HG02885 (cell line): Measurements from ENCODE around the gene SLC13A3.

Experiments
- ATAC-seq: cut with Tn5 transposase; IDR thresholded peaks from one replicate; pipeline ENCODE4 v1.9.1; 2021; ENCODE audit warnings: mild to moderate bottlenecking; ENCODE audit not compliant: unreplicated experiment, poor library complexity

The SLC13A3 gene

DNA sequence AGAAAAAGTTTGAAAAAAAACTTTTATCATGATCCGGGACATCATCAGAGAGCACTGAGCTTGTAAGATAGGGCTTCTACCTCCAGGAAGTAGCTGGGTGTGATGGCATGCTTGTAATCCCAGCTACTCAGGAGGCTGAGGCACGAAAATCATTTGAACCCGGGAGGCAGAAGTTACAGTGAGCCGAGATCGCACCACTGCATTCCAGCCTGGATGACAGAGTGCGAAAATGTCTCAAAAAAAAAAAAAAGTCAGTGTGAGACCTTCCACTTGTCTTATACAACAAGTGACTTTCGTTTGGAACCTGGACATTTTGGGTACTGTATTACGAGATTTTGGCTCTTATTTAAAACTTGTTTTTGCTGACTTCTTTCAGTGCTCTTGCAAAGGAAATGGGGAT is 5.9 kb upstream of the SLC13A3 start:
- ATAC-seq: no peak

DNA sequence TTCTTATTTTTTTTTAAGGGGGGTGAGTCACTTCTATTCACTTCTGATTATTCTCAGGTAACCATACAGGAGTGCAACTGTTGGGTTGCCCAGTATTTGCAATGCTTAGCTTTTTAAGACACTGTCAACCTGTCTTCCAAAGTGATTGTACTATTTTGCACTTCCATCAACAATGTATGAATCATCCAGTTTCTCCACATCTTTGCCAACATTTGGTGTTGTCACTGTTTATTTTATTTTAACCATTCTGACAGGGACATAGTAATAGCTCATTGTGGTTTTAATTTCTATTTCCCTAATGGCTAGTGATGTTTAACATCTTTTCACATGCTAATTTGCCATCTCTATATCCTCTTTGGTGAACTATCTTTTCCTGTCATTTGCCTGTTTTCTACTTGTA is 1.4 kb upstream of the SLC13A3 start:
- ATAC-seq: no peak

DNA sequence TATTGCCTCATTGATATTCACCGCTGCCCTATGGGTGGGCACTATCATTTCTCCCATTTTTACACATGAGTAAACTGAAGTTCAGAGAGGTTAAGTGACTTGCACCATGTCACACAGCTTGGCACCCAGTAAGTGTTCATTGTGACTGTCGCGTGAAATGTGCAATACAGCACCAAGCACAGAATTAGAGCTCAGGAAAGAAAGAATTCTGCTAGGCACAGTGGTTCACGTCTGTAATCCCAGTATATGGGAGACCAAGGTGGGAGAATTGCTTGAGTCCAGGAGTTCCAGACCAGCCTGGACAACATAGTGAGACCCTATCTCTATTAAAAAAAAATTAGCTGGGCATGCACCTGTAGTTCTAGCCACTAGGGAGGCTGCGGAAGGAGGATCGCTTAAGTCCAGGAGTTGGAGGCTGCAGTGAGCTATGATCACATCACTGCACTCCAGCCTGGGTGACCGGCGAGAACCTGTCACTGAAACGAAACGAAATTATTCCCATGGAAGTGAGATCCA is 626 bp downstream of the SLC13A3 start:
- ATAC-seq: no peak

DNA sequence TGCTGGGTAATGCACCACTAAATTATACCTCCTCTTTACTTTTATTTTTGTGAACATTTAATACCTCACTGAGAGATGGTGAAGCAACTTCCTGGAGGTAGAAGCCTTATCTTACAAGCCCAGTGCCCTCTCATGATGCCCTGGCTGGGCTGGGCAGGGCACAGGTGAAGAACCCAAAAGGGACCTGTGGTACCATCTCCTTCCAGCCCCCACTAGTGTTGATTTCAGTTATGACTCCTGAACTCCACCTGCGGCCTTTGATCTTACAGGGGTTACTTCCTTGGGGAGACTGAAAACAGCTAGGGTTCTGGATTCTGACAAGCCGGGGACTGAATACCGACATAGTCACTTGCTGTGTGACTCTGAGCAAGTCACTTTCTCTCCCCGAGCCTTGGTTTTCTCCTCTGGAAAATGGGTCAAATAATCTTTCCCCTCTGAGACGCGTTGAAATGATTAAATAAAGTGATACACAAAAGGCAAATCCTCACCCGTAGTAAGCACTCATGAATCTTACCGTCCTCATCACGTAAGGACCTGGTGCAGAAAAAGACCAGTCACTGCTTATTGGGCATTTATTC is 1.2 kb downstream of the SLC13A3 start:
- no peak for ATAC-seq

DNA sequence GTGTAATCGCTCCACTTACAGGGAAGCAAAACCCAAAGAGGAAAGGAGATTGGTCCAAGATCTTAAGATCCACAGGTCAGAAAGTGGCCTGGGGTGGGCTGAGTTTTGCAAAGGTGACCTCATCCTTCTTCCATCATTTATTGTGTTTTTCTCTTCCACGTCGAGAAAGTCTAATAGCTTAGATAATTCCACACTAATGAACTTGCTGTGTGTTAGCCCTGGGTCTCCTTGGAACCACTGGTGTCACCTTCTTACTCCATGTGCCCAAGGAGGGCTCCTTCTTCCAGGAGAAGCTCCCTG is 1.7 kb downstream of the SLC13A3 start:
- no peak for ATAC-seq

DNA sequence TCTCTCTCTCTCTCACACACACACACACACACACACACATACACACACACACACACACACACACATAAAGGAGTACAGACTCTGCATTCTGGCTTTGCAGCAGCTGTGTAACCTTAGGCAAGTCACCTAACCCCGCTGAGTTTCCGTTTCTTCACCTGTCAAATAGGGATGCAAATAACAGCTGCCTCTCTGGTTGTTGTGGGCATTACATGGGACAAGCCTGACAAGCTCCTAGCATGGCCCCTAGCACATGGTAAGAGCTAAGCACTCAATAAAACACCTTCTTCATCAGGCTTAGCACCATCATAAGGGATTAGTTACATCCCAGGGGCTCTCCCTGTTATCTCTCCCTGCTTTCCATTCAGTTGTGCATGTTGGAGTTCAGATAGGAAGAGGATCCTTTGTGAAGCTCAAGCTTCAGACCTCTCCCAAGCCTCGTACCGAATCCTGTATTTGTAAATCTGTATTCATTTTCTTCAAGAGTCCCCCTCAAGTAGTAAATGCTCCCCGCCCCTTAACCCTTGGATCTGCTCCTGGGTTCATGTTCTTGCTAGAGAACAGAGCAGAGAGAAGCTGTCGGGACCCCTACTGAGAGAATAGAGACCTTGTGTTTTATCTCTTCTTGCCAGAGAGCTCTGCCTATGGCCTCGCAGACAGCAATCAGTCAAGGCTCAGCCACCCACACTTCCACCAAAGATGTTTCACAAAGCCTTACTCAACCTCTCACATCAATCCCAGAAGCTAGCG is 2.2 kb downstream of the SLC13A3 start:
- no peak for ATAC-seq

DNA sequence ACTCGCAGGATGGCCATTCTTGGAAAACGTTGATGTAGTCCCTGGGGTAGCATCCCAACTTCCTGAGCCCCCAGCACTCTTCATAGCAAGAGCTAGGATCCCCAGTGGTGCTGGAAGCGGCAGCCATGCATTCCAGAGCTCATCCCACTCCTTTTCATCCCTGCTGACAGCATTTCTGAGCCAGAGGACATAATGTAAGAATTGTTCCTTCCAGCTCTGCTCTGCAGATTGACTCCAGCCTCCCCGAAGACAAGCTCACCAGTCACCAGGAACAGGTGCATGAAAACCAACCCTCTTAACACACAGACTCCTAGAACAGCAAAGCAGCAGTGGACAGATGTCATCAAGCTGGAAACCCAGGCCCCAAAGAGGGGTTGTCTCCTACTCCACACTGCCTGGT is 3.8 kb downstream of the SLC13A3 start:
- no peak for ATAC-seq

DNA sequence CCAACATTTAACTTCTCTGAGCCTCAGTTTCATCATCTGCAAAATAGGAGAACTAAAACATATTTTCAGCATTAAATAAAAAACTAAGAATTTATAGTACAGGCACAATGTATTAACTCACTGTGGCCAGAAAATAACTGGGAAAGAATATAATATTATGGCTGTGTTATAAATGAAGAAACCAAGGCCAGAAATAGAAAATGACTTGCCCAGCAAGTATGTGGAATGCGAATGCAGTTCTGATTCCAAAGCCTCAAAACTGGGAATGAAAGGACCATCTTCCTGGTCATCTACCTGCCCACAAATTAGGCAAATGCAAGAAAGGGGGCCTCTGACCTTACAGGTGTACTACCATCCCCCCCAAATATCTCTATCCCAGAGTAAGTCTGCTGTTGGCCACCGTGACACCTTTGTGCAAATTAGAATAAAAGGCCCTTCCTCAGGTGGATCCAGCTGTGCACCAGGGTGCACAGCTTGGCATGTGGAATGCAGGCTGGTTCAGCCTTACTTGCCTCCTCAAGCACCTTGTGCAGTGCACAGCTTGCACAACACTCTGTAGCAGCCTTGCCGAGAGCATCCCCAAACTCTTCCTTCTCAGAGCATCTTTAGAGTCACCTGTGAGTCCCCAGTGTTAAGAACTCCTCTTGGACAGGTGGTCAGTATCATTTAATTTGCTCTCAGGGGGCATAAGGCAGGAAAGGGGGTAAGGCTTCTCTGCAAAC is 4.4 kb downstream of the SLC13A3 start:
- no peak for ATAC-seq

DNA sequence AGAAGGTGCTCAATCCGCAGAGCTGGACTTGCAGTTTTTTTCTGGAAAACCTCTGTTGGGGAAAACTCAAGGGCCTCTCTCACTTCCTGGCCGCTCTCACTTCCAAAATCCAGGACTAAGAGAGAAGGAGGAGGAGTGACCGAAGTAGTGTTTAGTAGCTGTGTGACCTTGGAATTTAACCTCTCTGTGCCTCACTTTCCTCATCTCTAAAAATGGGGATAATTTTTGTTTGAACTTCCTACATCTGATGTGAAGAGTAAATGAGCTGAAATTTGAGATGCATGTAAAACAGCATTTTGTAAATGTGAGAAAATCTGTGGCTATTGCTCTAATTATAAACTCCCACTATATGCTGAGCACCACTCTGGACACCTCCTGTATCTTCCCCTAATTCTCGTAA is 5.1 kb downstream of the SLC13A3 start:
- ATAC-seq: no peak

DNA sequence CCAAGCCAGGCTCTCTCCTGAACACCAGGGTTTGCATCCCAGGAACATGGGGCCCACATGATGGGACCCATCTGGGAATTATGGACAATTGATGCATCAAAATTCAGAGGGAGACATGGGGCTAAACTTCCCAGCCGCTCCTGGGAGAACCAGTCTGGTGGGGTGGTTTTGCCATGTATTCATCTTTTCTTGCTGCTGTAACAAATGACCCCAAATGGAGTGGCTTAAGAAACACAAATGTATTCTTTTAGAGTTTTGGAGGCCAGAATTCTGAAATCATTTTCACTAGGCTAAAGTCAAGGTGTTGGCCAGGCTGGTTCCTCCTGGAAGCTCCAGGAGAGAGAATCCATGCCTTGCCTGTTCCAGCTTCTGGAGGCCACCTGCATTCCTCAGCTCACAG is 6.5 kb downstream of the SLC13A3 start:
- no peak for ATAC-seq

DNA sequence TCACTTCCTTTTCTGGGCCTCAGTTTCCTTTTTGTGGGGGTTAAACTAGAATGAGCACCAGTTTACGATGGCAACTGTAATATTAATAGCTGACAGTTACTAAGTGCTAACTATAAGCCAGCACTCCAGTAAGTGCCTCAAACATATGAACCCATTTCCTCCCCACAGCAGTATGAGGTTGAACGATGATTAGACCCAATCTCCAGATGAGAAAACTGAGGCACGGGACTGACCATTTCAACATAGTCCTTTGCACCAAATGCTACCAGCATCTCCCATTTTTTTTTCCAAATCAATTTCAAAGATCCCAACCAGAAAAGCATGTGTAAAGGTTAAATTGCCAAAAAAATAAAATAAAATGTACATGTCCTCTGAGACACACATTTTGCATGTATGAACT is 7.1 kb downstream of the SLC13A3 start:
- ATAC-seq: no peak

DNA sequence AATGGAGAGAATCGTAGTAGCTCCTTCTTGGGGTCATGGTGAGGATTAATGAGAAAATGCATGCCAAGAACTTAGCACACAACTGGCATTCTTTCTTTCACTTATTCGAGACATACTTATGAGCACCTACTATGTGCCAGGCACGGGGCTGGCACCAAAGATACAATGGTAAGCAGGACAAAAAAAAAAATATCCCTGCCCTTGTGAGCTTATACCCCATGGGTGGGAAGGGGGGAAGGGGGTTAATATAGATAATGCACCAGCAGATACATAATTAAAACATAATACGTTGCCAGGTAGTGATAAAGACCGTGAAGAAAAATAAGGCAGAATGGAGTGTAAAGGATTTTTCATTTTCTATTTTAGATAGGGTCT is 8.3 kb downstream of the SLC13A3 start:
- ATAC-seq: no peak

DNA sequence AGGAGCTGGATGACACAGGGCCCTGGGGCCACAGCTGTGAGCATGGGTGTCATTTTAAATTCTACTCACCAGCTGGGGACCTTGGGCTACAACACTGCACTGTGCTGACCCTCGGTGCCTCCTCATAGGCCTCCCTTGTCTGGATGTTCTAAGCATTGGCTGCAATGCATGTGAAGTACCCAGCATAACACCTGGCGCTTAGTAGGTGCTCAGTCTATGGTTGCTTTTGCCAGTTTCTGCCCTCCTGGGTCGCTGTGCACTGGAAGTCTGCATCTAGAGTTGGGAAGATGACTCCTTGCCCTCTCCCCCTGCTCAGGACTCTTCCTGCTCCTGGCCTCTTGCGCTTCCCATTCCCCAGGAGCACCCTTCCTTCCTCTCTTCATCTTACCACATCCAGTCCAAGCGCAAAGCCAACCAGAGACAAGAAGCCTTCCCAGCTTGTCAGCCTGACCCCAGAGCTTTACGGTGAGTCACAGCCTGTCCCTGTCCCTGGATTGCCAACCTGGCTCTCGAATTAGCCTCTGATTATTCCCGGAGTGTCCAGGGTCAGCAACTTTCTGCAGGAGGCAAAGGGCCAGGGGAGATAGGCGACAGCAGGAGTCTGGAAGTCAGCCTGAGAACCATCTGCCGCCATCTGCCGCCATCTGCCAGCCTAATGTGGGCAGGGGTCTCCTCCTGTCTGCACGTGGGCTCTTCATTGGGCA is 8.8 kb downstream of the SLC13A3 start:
- ATAC-seq: no peak

DNA sequence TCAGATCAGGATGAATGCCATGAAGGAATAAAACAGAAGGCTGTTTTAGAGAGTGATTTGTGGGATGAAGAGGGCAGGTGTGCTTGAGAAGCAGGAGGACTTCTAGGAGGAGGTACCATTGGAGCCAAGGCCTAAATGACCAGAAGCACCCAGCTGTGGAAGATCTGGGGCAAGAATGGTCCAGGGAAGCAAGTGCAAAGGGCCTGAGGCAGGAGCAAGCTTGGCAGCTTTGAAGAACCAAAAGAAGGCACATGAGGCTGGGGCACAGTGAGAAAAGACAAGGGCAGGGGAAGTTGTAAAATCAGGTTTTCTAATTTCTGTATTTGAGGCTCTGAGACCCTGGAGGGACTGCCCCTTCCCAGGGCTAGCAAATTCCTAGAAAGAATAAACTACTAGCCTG is 9.8 kb downstream of the SLC13A3 start:
- ATAC-seq: no peak

DNA sequence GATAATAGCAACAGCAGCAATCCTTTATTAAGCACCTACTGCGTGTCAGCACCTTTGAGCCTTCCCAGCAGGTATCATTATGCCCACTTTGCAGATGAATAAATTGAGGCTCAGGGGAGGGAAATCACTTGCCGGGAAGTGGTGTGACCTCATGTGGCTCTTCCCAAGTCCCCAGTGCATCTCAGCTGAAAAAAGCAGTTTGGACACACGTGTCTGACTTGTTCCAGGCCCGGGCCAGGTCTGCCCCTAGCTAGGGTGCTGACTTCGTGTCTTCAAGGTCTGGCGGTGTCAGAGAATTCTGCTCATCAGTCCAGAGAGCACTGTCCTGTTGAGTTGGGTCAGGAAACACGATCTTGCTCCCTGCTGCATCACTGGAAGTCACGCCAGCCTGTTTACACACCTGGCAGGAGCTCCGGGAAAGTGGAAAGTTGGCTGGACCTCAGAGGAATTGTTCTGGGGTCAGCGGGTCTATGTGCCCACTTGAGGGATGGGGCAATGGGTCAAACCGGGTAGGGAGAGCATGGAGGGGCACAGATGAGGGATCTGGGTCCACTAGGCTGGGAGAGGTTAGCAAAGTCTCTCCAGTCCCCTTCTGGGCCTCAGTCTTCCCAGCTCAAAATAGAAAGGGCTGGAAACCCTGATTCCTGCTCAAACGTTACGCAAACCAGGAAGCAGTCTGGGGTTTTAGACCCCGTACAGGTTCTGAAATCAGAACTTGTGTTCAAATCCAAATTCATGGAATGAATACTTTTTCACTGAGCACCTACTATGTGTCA is 10.5 kb downstream of the SLC13A3 start:
- ATAC-seq: no peak

DNA sequence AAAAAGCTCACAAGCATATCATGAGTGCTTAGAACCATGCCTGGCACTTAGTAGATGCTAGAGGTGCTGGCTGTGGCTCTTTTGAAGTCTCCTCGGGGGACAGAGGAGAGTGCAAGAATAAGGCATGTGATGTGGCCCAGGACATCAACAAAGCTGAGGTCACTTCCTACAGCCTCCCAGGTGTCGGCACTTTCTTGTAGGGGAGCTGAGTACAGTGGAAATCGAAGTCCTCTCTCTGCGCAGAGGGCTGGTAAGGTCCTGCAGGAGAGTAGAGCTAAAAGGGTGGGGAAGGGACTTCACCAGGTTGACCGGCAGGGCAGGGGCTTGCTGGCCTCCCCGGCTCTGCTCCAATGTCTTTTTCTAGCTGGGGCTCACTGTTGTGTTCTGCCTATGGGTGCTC is 11.2 kb downstream of the SLC13A3 start:
- ATAC-seq: no peak

DNA sequence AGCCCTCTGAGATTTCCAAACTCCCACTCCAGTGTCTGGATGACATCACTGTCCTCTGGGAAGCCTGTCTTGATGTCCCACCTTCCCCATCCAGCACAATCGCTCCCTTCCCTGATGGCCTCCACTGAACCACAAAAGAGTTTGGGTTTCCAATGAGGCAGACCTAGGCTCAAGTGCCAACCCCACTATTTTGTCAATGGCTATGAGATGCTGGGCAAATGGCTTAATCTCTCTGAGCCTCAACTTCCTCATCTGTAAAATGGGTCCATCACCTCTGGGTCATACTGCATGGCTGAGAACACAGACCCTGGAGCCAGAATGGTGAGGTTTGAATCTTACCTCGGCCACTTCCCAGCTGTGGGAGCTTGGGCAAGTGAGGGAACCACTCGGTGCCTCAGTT is 11.7 kb downstream of the SLC13A3 start:
- no peak for ATAC-seq

DNA sequence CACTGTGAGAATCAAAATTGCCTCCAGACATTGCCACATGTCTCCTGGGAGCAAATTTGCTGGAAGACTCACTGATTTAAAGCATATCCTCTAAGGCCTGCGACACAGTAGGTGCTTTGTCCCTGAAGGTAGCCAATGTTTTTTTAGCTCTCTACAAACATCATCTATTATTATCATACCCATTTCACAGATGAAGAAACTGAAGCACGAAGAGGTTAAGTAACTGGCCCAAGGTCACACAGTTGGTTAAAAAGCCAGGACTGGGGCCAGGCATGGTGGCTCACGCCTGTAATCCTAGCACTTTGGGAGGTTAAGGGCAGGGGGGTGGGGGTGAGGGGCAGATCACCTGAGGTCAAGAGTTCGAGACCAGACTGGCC is 12.4 kb downstream of the SLC13A3 start:
- no peak for ATAC-seq

DNA sequence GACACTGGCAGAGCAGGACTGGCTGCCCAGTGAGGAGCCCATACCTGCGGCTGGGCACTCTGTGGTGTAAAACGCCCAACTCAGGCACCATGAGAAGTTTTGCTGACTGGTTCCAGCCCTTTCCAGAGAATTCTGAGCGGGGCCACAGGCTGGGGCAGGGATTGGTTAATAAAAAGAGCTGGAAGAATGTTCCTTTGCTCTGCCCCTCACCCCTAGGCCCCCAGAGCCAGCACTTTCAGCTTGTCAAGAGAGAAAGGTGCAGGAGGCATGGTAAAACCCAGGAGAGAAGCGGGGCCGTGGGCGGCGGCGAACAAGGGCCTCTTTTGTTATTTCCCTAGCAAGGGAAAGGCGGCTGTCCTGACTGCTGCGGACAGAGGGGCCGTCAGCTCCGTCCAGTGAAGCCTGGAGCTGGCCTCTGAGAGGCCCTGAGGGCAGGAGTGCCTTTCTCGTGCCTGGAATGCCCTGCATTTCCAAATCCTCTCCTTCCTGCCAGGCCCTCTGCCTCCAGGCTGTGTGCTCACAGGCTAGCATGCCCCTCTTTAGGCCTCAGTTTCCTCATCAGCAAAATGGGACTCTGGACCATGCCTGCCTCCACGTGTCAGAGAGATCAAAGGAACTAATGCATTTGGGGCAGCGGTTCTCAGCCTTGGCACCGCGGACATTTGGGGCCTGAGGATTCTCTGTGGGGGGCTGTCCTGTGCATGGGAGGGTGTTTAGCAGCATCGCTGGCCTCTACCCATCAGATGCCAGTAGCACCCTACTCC is 12.9 kb downstream of the SLC13A3 start:
- ATAC-seq: no peak
